ENCODE data around the gene CINP. TPM values are rescaled to one million over a fixed set of nuclear protein-coding genes. Genes with fewer than 3 reads are reported as not detected.

Gene CINP
- total RNA-seq, 1 experiment from 2014 or later, result 54.6 TPM

- ChIA-PET CTCF (no interaction called here), POLR2A (ENCODE audit: unreplicated experiment) (no interaction called here)
- TF ChIP-seq CTCF (conservative IDR thresholded peaks at IDR 0.05) (no peak), EZH2 (IDR thresholded peaks at IDR 0.05; ENCODE audit: low read depth) (no peak)
- intact Hi-C loops (cut with micrococcal nuclease; ENCODE audit: unreplicated experiment), result no loop called here
- no peaks in the 10 kb centered on the region for H3K9me3 ChIP-seq (ENCODE audit: insufficient read depth, low read depth)
- no peak overlapping the region for H2AFZ ChIP-seq
- H3K36me3 ChIP-seq (ENCODE audit: low read depth), result peaks cover 23% of the 10 kb centered on the region
- H3K4me3 ChIP-seq, result no peak overlapping the region
- no TSS peak for BruUV-seq (replicated peaks)
- H3K9me2 ChIP-seq (ENCODE audit: insufficient read depth), result no peaks in the 10 kb centered on the region
- H3K27me3 ChIP-seq (ENCODE audit: insufficient read depth, low read depth), result no peaks in the 10 kb centered on the region
- H3K79me2 ChIP-seq (ENCODE audit: low read depth), result no peaks in the 10 kb centered on the region
- H3F3A ChIP-seq (ENCODE audit: insufficient read depth, low read depth), result peaks cover 13% of the 10 kb centered on the region; the same call in 1 of the 2 replicates
- no peak overlapping the region for H3K27ac ChIP-seq
- no peaks in the 10 kb centered on the region for H4K20me1 ChIP-seq (ENCODE audit: insufficient read depth)
- no peak overlapping the region for H3K4me2 ChIP-seq
- no peaks in the 10 kb centered on the region for H3K4me1 ChIP-seq (replicated peaks; ENCODE audit: insufficient read depth)
- no peak for DNase-seq
These were observed 17.5 kb downstream of the CINP start for GRCh38 chr14:102345232-102345631.

GRCh38 chr14:102344485-102344884, 18.2 kb downstream of the CINP start:
- DNase-seq, result no peak
- POLR2A ChIA-PET (ENCODE audit: unreplicated experiment), result no interaction called here
- Histone ChIP-seq H3K79me2 (ENCODE audit: low read depth) (no peaks in the 10 kb centered on the region), H3K4me3 (no peak overlapping the region), H3K27ac (no peak overlapping the region), H4K20me1 (ENCODE audit: insufficient read depth) (no peaks in the 10 kb centered on the region), H2AFZ (no peak overlapping the region), H3K9me3 (ENCODE audit: insufficient read depth, low read depth) (no peaks in the 10 kb centered on the region), H3F3A (ENCODE audit: insufficient read depth, low read depth) (peaks cover 13% of the 10 kb centered on the region; the same call in 1 of the 2 replicates), H3K9me2 (ENCODE audit: insufficient read depth) (no peaks in the 10 kb centered on the region), H3K4me1 (replicated peaks; ENCODE audit: insufficient read depth) (no peaks in the 10 kb centered on the region), H3K36me3 (ENCODE audit: low read depth) (peaks cover 19% of the 10 kb centered on the region), H3K27me3 (ENCODE audit: insufficient read depth, low read depth) (no peaks in the 10 kb centered on the region), H3K4me2 (no peak overlapping the region)
- intact Hi-C loops (cut with micrococcal nuclease; ENCODE audit: unreplicated experiment), result no loop called here
- TF ChIP-seq EZH2 (IDR thresholded peaks at IDR 0.05; ENCODE audit: low read depth) (no peak), CTCF (conservative IDR thresholded peaks at IDR 0.05) (no peak)
- no TSS peak for BruUV-seq (replicated peaks)
- CTCF ChIA-PET, result no interaction called here

- H3K36me3 ChIP-seq (ENCODE audit: low read depth), result peaks cover 15% of the 10 kb centered on the region
- TF ChIP-seq EZH2 (IDR thresholded peaks at IDR 0.05; ENCODE audit: low read depth), result no peak
- no peak for TF ChIP-seq CTCF (conservative IDR thresholded peaks at IDR 0.05)
- POLR2A ChIA-PET (ENCODE audit: unreplicated experiment), result no interaction called here
These were observed 18.6 kb downstream of the CINP start for GRCh38 chr14:102344084-102344483.

More at GRCh38 chr14:102344084-102344483, 18.6 kb downstream of the CINP start:
- H3F3A ChIP-seq (ENCODE audit: insufficient read depth, low read depth), result peaks cover 13% of the 10 kb centered on the region; the same call in 1 of the 2 replicates
- no peak overlapping the region for H3K4me2 ChIP-seq
- no peaks in the 10 kb centered on the region for H4K20me1 ChIP-seq (ENCODE audit: insufficient read depth)
- H3K27me3 ChIP-seq (ENCODE audit: insufficient read depth, low read depth), result no peaks in the 10 kb centered on the region
- H3K4me3 ChIP-seq, result no peak overlapping the region
- no peaks in the 10 kb centered on the region for H3K4me1 ChIP-seq (replicated peaks; ENCODE audit: insufficient read depth)
- H2AFZ ChIP-seq, result no peak overlapping the region
- H3K79me2 ChIP-seq (ENCODE audit: low read depth), result no peaks in the 10 kb centered on the region
- H3K27ac ChIP-seq, result no peak overlapping the region
- no TSS peak for BruUV-seq (replicated peaks)
- intact Hi-C loops (cut with micrococcal nuclease; ENCODE audit: unreplicated experiment), result no loop called here
- H3K9me3 ChIP-seq (ENCODE audit: insufficient read depth, low read depth), result no peaks in the 10 kb centered on the region
- no peak for DNase-seq
- no peaks in the 10 kb centered on the region for H3K9me2 ChIP-seq (ENCODE audit: insufficient read depth)
- CTCF ChIA-PET, result no interaction called here

All from PC-9 (cell line).